ENCODE data around the gene PI4KA. TPM values are rescaled to one million over a fixed set of nuclear protein-coding genes. Genes with fewer than 3 reads are reported as not detected.

Gene PI4KA
- total RNA-seq, 1 experiment from 2014 or later = 54.3 TPM

DNA sequence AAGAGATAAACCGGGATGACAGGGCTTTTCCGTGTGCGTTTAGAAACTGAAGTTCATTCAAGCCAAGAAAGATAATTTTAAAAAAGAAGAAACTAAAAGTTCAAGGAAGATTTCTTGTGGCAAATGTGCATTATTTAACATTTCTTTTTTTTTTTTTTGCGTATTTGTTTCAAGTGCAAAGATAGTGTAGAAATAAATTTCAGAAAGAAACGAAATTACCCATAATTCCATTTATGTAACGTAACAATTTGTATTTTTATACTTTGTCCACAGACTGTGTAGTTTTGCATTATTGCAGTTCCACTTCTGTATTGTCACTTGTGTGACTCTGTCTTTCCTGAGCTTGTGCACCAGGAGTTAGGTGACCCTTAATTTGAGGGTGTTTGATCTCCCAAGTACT is 24.2 kb upstream of the PI4KA start:
- ATAC-seq (no peak), DNase-seq (ENCODE audit: low read depth, low spot score) (no peak)
- peaks cover 6% of the 10 kb centered on the region for H3K4me1 ChIP-seq (ENCODE audit: control insufficient read depth, insufficient read depth, low read length)
- in situ Hi-C loops (cut with HindIII; ENCODE audit: low pct_unique_long_range_greater_than_20kb, low sequenced_read_pairs) (no loop called here), intact Hi-C loops (cut with micrococcal nuclease; ENCODE audit: unreplicated experiment) (loop anchor here (10.0 kb wide), 1 partner anchor 62 kb away; no protein-coding TSS in a partner anchor)
- TF ChIP-seq SIN3A (IDR thresholded peaks at IDR 0.05; ENCODE audit: borderline replicate concordance, insufficient read depth, low read depth, low read length) = no peak
- no peak for TF ChIP-seq POLR2AphosphoS5 (IDR thresholded peaks at IDR 0.05; ENCODE audit: low read depth, low read length)
- no peak for TF ChIP-seq REST (IDR thresholded peaks at IDR 0.05; ENCODE audit: insufficient read depth in 1 of 2, low read depth in 2 of 2, low read length in 1 of 2)
- TF ChIP-seq TCF7L2 (IDR thresholded peaks at IDR 0.05; ENCODE audit: low read depth, low read length) = no peak
- TF ChIP-seq, protein P1, sequence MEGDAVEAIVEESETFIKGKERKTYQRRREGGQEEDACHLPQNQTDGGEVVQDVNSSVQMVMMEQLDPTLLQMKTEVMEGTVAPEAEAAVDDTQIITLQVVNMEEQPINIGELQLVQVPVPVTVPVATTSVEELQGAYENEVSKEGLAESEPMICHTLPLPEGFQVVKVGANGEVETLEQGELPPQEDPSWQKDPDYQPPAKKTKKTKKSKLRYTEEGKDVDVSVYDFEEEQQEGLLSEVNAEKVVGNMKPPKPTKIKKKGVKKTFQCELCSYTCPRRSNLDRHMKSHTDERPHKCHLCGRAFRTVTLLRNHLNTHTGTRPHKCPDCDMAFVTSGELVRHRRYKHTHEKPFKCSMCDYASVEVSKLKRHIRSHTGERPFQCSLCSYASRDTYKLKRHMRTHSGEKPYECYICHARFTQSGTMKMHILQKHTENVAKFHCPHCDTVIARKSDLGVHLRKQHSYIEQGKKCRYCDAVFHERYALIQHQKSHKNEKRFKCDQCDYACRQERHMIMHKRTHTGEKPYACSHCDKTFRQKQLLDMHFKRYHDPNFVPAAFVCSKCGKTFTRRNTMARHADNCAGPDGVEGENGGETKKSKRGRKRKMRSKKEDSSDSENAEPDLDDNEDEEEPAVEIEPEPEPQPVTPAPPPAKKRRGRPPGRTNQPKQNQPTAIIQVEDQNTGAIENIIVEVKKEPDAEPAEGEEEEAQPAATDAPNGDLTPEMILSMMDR (IDR thresholded peaks at IDR 0.05) = no peak
- no peaks in the 10 kb centered on the region for H3K27me3 ChIP-seq (ENCODE audit: control insufficient read depth, insufficient read depth, low read length)
- BruUV-seq (replicated peaks) = no TSS peak
- CTCF ChIA-PET = no interaction called here
- no peaks in the 10 kb centered on the region for H3K9me3 ChIP-seq (ENCODE audit: control insufficient read depth, insufficient read depth, low read depth, low read length)
- H3K4me3 ChIP-seq (ENCODE audit: low read depth in 2 of 2, low read length in 2 of 2) = no peak overlapping the region
- no peaks in the 10 kb centered on the region for H3K36me3 ChIP-seq (ENCODE audit: control insufficient read depth, insufficient read depth, low read length)
- POLR2A ChIA-PET = no interaction called here
- H3K27ac ChIP-seq (ENCODE audit: low read length) = no peak overlapping the region

GRCh38 chr22:20881869-20882815 is 23.5 kb upstream of the PI4KA start:
- no TSS peak for BruUV-seq (replicated peaks)
- CTCF ChIA-PET = no interaction called here

More at GRCh38 chr22:20881869-20882815, 23.5 kb upstream of the PI4KA start:
- Histone ChIP-seq H3K4me3 (ENCODE audit: low read depth in 2 of 2, low read length in 2 of 2) (no peak overlapping the region), H3K27ac (ENCODE audit: low read length) (no peak overlapping the region), H3K36me3 (ENCODE audit: control insufficient read depth, insufficient read depth, low read length) (no peaks in the 10 kb centered on the region), H3K9me3 (ENCODE audit: control insufficient read depth, insufficient read depth, low read depth, low read length) (no peaks in the 10 kb centered on the region), H3K4me1 (ENCODE audit: control insufficient read depth, insufficient read depth, low read length) (peaks cover 6% of the 10 kb centered on the region), H3K27me3 (ENCODE audit: control insufficient read depth, insufficient read depth, low read length) (no peaks in the 10 kb centered on the region)
- POLR2A ChIA-PET = no interaction called here
- DNase-seq (ENCODE audit: low read depth, low spot score) (no peak), ATAC-seq (no peak)
- intact Hi-C loops (cut with micrococcal nuclease; ENCODE audit: unreplicated experiment) (loop anchor here (10.0 kb wide), 1 partner anchor 63 kb away; no protein-coding TSS in a partner anchor), in situ Hi-C loops (cut with HindIII; ENCODE audit: low pct_unique_long_range_greater_than_20kb, low sequenced_read_pairs) (no loop called here)
- TF ChIP-seq POLR2AphosphoS5 (IDR thresholded peaks at IDR 0.05; ENCODE audit: low read depth, low read length) = no peak
- no peak for TF ChIP-seq TCF7L2 (IDR thresholded peaks at IDR 0.05; ENCODE audit: low read depth, low read length)
- no peak for TF ChIP-seq REST (IDR thresholded peaks at IDR 0.05; ENCODE audit: insufficient read depth in 1 of 2, low read depth in 2 of 2, low read length in 1 of 2)
- TF ChIP-seq, protein P1 (IDR thresholded peaks at IDR 0.05) = no peak
- no peak for TF ChIP-seq SIN3A (IDR thresholded peaks at IDR 0.05; ENCODE audit: borderline replicate concordance, insufficient read depth, low read depth, low read length)
